NCI-H2107 treated with DMSO at 0.1 percent for 48 hours (cell line): ENCODE data around the gene EOLA1.
"Not testable (repeated sequence)": the region's sequence is repeated elsewhere in the genome, so short reads cannot be mapped to it uniquely, and the experiment has no call there.

Experiments
- DNase-seq: peaks from one replicate; lab custom pipeline; 2025; ENCODE audit not compliant: unreplicated experiment; lab: John Stamatoyannopoulos, UW

The EOLA1 gene

DNA sequence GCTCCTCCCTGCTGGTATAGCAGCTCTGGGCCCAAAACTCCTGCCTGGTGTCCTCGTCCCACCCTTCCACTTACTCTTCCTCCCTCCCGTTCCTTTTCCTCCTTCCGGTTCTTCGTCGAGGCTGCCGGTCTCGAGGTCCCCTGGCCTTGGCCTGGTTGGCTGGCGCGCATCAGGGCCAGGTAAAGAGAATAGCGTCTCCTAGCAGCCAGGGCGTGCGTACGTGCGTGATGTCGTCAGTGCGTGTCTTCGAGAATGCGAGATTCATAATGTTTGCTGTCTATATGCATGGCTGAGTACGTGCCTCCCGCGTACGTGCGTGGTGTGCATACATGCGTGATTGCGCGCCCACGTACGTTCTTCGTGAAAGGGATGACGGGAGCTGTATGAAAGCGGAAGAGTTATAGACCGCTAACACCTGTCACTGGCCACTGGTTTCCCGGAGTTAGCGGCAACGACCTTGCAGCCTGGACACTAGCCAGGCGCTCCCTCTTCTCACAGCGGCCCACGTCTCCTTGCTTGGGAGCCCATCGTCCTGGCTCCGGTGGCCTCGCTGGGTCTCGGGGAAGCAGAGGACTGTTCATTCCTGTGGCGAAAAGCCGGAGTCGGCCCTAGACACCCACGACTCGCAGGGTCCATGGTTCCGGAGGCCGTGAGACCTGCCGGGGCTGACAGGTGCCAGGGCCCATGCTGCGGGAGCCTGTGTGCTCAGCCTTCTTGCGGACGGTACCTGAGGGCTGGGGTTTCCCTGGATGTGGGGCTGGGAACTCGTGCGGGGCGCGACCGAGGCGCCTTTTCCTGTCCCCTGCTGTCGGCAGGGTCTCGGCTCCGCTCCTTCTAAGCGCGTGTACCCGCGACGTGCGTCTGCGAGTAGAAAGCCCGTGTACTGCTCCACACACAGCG lies at the start of gene EOLA1:
Gene EOLA1 (plus strand): TSS at position 392 of the 900 bp plus-strand sequence. CDS start 4,619 bp downstream, outside the sequence.
- peak; percentile 95 for DNase-seq

DNA sequence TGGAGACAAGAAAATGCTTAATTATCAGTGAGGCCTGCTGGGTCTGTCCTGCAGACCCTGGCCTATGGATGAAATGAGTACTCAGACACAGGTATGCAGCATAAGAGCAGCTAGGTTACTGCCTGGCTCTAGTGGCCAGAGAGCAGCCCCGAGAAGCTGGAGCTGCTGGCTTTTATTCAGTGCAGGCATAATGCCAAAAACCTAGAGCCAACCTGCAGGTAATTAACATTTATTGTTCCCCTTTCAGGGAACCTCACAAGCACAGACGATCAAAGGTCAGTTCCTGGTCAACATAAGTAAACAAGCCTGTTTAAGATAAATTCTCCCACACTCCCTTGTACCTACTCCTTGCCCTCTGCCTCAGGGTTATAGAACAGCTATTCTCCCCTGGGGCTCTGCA lies 49.0 kb upstream of the EOLA1 start:
- no peak for DNase-seq

GRCh38 chrX:149493567-149494562 lies 46.9 kb upstream of the EOLA1 start:
- no peak for DNase-seq

GRCh38 chrX:149494844-149495565 lies 45.8 kb upstream of the EOLA1 start:
- no peak for DNase-seq

DNA sequence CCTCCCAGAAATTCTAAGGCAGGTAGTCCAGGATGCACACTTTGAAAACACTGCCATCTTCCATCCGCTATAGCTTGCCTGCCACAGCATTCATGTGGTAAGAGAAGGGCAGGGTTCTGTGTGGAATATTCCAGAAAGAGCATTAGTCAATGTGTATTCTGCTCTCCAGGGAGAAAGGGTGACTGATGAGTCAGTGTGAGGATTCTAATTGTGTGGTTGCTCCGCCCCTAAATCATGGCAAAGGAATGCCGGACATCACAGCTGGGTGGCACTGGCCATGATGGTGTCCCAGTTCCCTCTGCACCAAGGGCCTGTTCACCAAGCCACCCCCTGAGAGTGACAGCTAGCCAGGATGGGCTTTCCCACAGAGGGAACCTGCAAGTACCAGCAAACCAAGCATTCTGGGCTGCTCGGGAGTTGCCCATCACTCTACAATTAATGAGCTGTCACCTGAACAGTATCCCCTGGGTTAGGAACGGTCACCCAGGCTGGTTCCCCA lies 45.2 kb upstream of the EOLA1 start:
- DNase-seq = no peak

DNA sequence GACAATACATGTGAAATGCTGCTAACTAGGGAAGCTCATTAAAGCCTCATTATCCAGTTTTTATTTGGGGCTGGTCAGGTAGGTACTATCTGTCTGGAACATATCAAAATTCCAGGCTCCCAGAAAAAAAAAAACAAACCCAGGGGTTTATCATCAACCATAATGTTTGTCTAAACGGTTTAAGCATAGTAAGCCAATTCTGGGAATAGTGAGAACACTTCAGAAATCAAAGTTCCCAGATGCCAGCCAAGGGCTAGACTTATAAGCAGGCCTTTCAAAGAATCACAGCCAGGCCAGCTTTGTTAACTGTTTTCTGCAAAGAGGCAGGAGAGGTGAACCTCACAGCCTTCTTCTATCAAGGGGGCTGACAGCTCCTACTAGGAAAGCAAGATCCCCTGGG lies 43.8 kb upstream of the EOLA1 start:
- DNase-seq = no peak

- DNase-seq = no peak
These were observed 43.2 kb upstream of the EOLA1 start for GRCh38 chrX:149497626-149498025.

DNA sequence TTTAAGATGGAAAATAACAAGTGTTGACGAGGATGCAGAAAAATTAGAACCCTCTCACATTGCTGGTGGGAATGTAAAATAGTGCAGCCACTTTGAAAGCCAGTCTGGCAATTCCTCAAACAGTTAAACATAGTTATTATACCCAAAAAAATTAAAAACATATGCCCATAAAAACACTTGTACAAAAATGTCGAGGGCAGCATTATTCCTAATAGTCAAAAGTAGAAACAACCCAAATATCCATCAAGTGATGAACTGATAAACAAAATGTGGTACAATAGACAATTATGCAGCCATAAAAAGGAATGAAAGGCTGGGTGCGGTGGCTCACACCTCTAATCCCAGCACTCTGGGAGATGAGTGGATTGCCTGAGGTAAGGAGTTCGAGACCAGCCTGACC lies 42.0 kb upstream of the EOLA1 start:
- DNase-seq = no peak

GRCh38 chrX:149499766-149500165 lies 41.0 kb upstream of the EOLA1 start:
- DNase-seq = no peak

DNA sequence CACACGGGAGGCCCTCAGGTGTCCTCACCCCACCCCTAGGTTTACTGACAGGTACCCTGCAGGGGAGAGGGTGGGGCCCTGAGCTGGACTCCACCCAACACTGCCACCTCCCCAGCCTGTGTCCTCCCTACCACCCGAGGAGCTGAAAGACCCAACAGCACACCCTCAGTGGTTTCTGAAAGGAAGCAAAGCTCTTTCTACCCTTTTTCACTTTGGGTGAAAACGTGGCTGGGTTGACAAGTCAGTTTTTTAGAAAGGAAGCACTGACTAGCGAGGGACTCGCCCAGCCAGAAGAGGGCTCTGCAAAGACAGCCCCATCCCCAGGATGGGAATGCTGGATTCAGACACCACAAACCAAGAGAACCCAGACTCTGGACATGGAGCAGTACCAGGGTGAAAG lies 37.9 kb upstream of the EOLA1 start:
- not testable (repeated sequence) for DNase-seq

DNA sequence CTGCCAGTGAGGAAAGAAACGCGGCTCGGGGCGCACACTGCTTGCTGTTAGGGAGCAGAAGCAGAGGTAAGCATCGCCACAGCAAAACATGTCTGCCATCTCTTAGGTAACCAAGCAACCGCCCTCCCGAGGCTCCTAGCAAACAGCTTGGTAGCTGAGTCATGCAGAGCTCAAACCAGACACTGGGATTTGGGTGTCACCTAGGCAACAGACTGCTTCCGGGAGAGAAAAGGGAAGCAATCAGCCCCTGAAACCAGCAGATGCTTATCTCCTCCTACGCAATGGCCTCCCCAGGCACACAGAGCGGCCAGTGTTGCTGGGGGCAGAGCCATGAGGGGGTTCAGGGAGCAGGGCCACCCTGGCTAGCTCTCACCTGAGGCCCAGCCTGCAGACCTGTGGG lies 37.4 kb upstream of the EOLA1 start:
- not testable (repeated sequence) for DNase-seq

GRCh38 chrX:149504226-149504914 lies 36.4 kb upstream of the EOLA1 start:
- no peak for DNase-seq

DNA sequence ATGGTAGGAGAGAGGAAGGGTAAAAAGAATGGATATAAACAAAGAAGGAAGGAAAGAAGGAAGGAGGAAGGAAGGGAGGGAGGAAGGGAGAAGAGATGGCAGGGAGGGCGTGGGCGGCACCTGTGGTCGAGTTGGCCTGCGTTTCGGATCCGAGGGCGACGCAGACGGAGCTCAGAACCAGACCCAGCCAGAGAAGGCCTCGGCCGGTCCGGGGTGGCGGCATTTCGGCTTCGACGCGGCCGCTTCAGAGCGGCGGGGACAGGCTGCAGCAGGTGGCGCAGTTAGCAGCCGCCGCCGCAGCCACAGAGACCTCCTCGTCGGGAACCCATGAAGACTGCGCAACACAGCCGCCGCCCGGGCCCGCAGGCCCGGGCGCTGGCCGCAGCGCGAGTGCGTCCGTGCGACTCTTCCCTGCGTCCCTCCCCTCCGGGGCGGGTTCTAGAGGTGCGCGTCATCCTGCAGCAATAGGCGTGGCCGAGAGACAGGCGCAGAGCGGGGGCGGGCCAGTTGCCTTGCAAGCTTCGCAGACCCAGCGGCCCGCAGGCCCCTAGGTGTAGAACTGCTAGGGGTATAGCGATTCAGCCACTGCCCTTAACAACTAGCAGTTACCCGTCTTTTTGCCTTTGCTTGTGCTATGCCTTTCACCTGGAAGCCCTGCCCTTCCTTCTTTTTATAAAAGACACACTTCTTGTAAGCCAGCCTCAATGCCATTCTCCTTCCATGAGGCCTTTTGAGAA lies 35.7 kb upstream of the EOLA1 start, which contains the start of gene IDS:
Gene IDS (minus strand): TSS at position 392 of the 737 bp plus-strand sequence. CDS start 169 bp downstream, at position 223.
- peak; percentile 63 for DNase-seq

DNA sequence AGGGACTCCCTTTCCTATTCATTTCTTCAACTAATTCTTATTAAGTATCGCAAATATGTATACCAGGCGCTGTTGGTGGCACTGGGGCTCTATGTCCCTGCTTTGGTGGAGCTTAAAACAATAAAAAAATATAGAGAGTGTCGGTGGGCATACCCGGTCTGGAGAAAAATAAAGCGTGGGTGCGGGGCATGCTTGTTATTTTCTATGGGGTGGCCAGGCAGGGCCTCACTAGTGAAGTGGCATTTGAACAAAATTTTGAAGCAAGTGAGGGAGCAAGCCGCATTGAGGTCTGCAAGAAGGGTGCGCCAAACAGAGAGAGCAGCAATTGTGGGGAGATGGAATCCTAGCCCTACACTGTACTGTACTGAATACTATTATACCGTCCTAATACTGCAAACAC lies 35.1 kb upstream of the EOLA1 start:
- no peak for DNase-seq

- DNase-seq = no peak
These were observed 34.5 kb upstream of the EOLA1 start for GRCh38 chrX:149506349-149506748.

GRCh38 chrX:149508467-149508866 lies 32.3 kb upstream of the EOLA1 start:
- DNase-seq = no peak

- no peak for DNase-seq
These were observed 30.4 kb upstream of the EOLA1 start for GRCh38 chrX:149510386-149510785.

DNA sequence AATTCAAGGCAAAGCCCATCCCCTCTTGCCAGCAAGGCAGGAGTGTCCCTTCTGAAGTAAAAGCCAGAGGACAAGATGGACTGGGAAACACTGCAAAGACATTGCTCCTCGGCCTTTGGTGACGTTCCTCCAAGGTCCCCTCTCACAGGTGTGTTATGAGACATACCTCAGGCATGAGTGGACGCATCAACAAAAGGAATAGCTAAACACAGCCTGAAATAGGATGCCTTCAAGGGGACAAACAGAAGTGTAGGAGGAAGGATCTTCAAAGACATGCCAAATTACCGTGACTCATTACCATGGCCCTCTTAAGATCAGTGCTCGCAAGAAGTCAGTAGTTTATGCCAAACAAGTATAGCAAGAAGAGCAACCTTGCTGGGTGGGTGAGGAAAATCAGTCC lies 29.7 kb upstream of the EOLA1 start:
- no peak for DNase-seq

GRCh38 chrX:149512225-149512885 lies 28.5 kb upstream of the EOLA1 start:
- peak; percentile 5 for DNase-seq
